SJCRH30 (cell line): ENCODE data around the gene KCNIP4. TPM values are rescaled to one million over a fixed set of nuclear protein-coding genes. Genes with fewer than 3 reads are reported as not detected.
A peak's percentile ranks its signal among the peaks of the same experiment; 100 is the strongest.

ENCODE experiments used
- DNase-seq, 2 experiments: peaks; one replicate each; pipeline ENCODE4 v3.0.0-alpha.2; 2015 to 2020
- H3K27ac ChIP-seq: fragments of 250-450 bp; sonication (Bioruptor Pico); 2 replicates; pipeline ENCODE4 v1.5.1; 2020; ENCODE audit warnings: mild to moderate bottlenecking, moderate library complexity
- H3K27me3 ChIP-seq: fragments of 250-450 bp; sonication (Bioruptor Pico); 2 replicates; pipeline ENCODE4 v1.5.1; 2020; ENCODE audit warnings: mild to moderate bottlenecking, moderate library complexity
- H3K36me3 ChIP-seq: fragments of 250-450 bp; sonication (Bioruptor Pico); 2 replicates; pipeline ENCODE4 v1.5.1; 2020; ENCODE audit warnings: mild to moderate bottlenecking, moderate library complexity
- H3K4me1 ChIP-seq: fragments of 250-450 bp; sonication (Bioruptor Pico); 2 replicates; pipeline ENCODE4 v1.5.1; 2020; ENCODE audit warnings: mild to moderate bottlenecking, moderate library complexity
- H3K4me3 ChIP-seq: fragments of 250-450 bp; sonication (Bioruptor Pico); 2 replicates; pipeline ENCODE4 v1.5.1; 2020; ENCODE audit warnings: mild to moderate bottlenecking, moderate library complexity
- H3K9me3 ChIP-seq: fragments of 250-450 bp; sonication (Bioruptor Pico); replicated peaks from 2 replicates; pipeline ENCODE4 v1.5.1; 2020; ENCODE audit warnings: mild to moderate bottlenecking, moderate library complexity
- total RNA-seq: library from RNA; depleted of rRNA; stranded (reverse); fragments of >200 nt; shearing (Covaris generic); gene quantifications from 2 replicates; pipeline ENCODE4 v1.2.3, GENCODE V29; 2014

The KCNIP4 gene
- total RNA-seq, 1 experiment from 2014 or later, result 0.67 TPM

DNA sequence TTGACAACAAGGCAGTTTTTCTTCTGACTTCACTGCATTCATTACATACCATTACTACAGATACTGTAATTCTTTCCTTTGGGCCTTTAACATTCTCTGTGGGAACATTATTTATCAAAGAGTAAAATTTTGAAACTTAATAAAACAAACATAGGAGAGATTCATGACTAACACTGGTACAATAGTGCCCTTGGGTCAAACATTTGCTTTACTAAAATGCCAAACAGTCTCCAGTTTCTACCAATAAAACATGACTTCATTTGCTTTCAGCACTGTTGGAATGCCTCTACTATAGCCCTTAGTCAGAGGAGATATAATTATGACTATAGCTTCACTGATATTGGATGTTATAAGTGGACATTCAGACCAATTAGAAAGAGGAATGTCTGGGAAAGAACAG, 766.9 kb downstream of the KCNIP4 start:
- Histone ChIP-seq H3K9me3 (no peaks in the 10 kb centered on the region), H3K27ac (no peak overlapping the region), H3K4me3 (no peak overlapping the region), H3K36me3 (no peaks in the 10 kb centered on the region), H3K4me1 (no peaks in the 10 kb centered on the region), H3K27me3 (no peaks in the 10 kb centered on the region)
- DNase-seq, result no peak

- no peaks in the 10 kb centered on the region for H3K27me3 ChIP-seq
- H3K36me3 ChIP-seq, result no peaks in the 10 kb centered on the region
- H3K27ac ChIP-seq, result no peak overlapping the region
- no peak for DNase-seq
- no peak overlapping the region for H3K4me3 ChIP-seq
- no peaks in the 10 kb centered on the region for H3K9me3 ChIP-seq
- H3K4me1 ChIP-seq, result no peaks in the 10 kb centered on the region
Observed at GRCh38 chr4:21177871-21178270, 770.7 kb downstream of the KCNIP4 start.

GRCh38 chr4:21177092-21177491, 771.5 kb downstream of the KCNIP4 start:
- H3K36me3 ChIP-seq, result no peaks in the 10 kb centered on the region
- DNase-seq, result no peak
- no peak overlapping the region for H3K27ac ChIP-seq
- H3K9me3 ChIP-seq, result no peaks in the 10 kb centered on the region
- no peaks in the 10 kb centered on the region for H3K4me1 ChIP-seq
- no peak overlapping the region for H3K4me3 ChIP-seq
- no peaks in the 10 kb centered on the region for H3K27me3 ChIP-seq

GRCh38 chr4:21167711-21168110, 780.9 kb downstream of the KCNIP4 start:
- Histone ChIP-seq H3K27ac (no peak overlapping the region), H3K36me3 (no peaks in the 10 kb centered on the region), H3K4me1 (no peaks in the 10 kb centered on the region), H3K27me3 (no peaks in the 10 kb centered on the region), H3K9me3 (no peaks in the 10 kb centered on the region), H3K4me3 (no peak overlapping the region)
- no peak for DNase-seq

GRCh38 chr4:21155367-21155766, 793.2 kb downstream of the KCNIP4 start:
- H3K4me1 ChIP-seq, result no peaks in the 10 kb centered on the region
- no peaks in the 10 kb centered on the region for H3K27me3 ChIP-seq
- no peak for DNase-seq
- H3K27ac ChIP-seq, result no peak overlapping the region
- no peak overlapping the region for H3K4me3 ChIP-seq
- H3K9me3 ChIP-seq, result no peaks in the 10 kb centered on the region
- H3K36me3 ChIP-seq, result no peaks in the 10 kb centered on the region

DNA sequence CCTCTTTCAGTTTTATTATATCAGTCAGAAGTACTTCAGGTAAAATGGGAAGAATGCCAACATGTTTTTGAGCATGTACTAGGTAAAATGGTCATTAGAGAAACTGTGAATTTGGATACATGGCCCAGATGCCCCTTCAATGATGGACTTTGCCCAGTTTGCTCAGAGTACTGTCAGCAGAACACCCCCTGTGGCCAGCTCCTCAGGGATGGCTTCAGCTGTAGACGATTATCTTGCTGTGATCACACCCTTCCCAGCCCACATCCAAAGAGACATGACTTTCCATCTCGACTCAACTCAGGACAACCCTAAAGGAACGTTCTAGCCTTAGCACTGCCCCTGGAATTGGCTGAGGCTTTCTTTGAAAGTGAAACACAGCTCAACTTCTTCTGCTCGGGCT, 809.2 kb downstream of the KCNIP4 start:
- no peak for DNase-seq
- Histone ChIP-seq H3K4me3 (no peak overlapping the region), H3K27ac (no peak overlapping the region), H3K27me3 (no peaks in the 10 kb centered on the region), H3K9me3 (no peaks in the 10 kb centered on the region), H3K4me1 (no peaks in the 10 kb centered on the region), H3K36me3 (no peaks in the 10 kb centered on the region)

DNA sequence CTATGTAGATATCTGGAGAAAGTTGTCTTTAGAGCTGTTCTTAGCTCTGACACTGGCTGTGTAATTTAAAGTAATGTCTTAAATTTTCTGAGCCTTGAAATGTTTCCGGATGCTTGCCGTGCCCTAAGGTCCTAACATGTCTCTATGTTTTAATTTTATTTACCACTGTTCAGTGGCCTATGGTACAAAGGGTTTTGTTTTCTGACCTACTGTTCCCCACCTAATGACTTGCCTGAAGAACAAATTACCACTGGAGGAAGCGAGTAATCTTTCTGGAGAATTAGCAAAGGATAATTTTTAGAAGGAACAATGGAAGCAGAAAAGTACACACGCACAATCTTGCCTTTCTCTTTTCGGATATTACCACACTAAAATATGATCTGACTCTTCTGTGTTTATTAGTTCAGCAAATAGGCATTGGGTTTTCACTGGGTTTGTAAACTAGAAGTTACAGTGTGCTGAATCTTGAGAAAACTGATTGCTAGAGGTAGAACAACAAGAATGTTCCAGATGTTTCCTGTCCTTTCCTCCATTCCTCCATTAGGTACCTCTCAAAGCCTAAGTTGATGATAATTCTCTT, 812.4 kb downstream of the KCNIP4 start:
- Histone ChIP-seq H3K27ac (no peak overlapping the region), H3K4me3 (no peak overlapping the region), H3K4me1 (no peaks in the 10 kb centered on the region), H3K27me3 (no peaks in the 10 kb centered on the region), H3K36me3 (no peaks in the 10 kb centered on the region), H3K9me3 (no peaks in the 10 kb centered on the region)
- DNase-seq, result no peak

DNA sequence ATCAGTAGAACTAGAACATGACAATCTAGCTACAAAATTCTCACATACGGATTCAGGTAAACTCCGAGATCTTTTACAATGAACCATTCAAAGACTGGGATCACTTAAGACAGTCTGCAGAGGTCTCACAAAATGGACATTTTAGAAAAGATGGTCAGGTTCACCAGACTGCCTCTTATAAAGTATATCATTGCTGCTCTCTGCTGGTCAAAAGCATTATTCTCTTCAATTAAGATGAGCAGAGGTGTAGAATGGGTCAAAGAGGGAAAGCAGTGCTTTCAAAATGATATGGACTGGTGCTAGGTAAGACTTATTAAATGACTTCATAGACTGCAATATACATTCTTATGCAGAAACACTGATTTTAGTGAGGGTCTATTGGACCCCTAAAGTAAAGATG, 813.6 kb downstream of the KCNIP4 start:
- H3K9me3 ChIP-seq, result no peaks in the 10 kb centered on the region
- H3K4me3 ChIP-seq, result no peak overlapping the region
- H3K27ac ChIP-seq, result no peak overlapping the region
- peak in 1 of 2 experiments; percentile 55 for DNase-seq
- H3K4me1 ChIP-seq, result no peaks in the 10 kb centered on the region
- H3K36me3 ChIP-seq, result no peaks in the 10 kb centered on the region
- no peaks in the 10 kb centered on the region for H3K27me3 ChIP-seq

DNA sequence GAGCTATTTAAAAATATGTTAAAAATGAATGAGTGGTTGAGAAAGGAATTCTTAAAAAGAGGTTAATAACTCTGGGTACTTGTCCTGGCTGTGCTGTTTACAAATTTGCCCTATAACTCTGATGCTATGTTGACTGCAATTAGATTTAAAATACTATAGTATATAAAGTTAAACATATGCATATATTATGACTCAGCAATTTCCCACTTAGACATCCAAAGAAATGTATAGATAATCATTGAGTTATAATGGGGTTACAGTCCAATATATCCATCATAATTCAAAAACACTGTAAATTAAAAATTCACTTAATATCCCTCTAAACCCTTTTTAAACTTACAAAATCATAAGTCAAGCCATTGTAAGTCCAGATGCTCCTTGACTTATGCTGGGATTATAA, 818.0 kb downstream of the KCNIP4 start:
- no peak for DNase-seq
- H3K4me3 ChIP-seq, result no peak overlapping the region
- H3K4me1 ChIP-seq, result no peaks in the 10 kb centered on the region
- no peak overlapping the region for H3K27ac ChIP-seq
- no peaks in the 10 kb centered on the region for H3K9me3 ChIP-seq
- H3K27me3 ChIP-seq, result no peaks in the 10 kb centered on the region
- no peaks in the 10 kb centered on the region for H3K36me3 ChIP-seq

GRCh38 chr4:21126014-21126512, 822.5 kb downstream of the KCNIP4 start:
- Histone ChIP-seq H3K27me3 (no peaks in the 10 kb centered on the region), H3K36me3 (no peaks in the 10 kb centered on the region), H3K27ac (no peak overlapping the region), H3K9me3 (no peaks in the 10 kb centered on the region), H3K4me3 (no peak overlapping the region), H3K4me1 (no peaks in the 10 kb centered on the region)
- DNase-seq, result no peak

- Histone ChIP-seq H3K4me1 (no peaks in the 10 kb centered on the region), H3K27ac (no peak overlapping the region), H3K36me3 (no peaks in the 10 kb centered on the region), H3K27me3 (no peaks in the 10 kb centered on the region), H3K9me3 (no peaks in the 10 kb centered on the region), H3K4me3 (no peak overlapping the region)
- DNase-seq, result no peak
Observed at GRCh38 chr4:21118301-21118700, 830.3 kb downstream of the KCNIP4 start.

DNA sequence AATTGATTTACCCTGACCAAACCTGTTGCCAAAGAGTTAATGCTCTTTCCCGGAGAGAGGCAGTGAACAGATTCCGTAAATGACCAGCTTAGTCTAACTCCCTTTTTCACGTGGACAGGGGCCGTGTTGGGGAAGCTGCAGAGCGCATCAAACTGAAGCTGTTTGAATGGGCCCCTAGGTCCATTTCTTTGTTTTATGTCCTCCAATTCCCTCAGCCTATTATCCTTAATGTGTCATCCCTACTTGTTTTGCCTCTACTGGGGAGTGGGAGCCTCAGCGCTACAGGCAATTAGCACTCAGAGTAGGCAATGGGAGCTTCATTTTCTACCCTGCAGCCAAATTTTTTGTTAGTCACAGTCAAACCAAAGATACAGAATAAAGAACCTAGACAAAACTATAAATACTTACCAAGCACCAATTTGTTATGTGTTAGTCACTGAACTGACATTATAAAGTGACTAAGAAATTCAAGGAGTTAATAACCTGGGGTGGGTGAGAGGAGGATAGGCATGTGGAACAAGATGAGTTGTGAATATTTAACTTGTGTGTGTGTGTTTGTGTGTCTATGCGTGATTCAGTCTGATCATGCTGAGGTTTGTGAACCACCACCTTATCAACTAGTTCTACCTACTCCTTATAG, 830.9 kb downstream of the KCNIP4 start:
- no peaks in the 10 kb centered on the region for H3K4me1 ChIP-seq
- no peak overlapping the region for H3K27ac ChIP-seq
- no peak for DNase-seq
- no peaks in the 10 kb centered on the region for H3K36me3 ChIP-seq
- H3K27me3 ChIP-seq, result no peaks in the 10 kb centered on the region
- no peaks in the 10 kb centered on the region for H3K9me3 ChIP-seq
- no peak overlapping the region for H3K4me3 ChIP-seq

GRCh38 chr4:21113496-21114223, 834.9 kb downstream of the KCNIP4 start:
- Histone ChIP-seq H3K36me3 (no peaks in the 10 kb centered on the region), H3K27ac (no peak overlapping the region), H3K9me3 (no peaks in the 10 kb centered on the region), H3K4me3 (no peak overlapping the region), H3K27me3 (no peaks in the 10 kb centered on the region), H3K4me1 (no peaks in the 10 kb centered on the region)
- DNase-seq, result no peak

GRCh38 chr4:21102667-21103066, 845.9 kb downstream of the KCNIP4 start:
- no peaks in the 10 kb centered on the region for H3K9me3 ChIP-seq
- no peaks in the 10 kb centered on the region for H3K27me3 ChIP-seq
- no peak overlapping the region for H3K27ac ChIP-seq
- peak in 1 of 2 experiments; percentile 12 for DNase-seq
- H3K4me1 ChIP-seq, result no peaks in the 10 kb centered on the region
- no peak overlapping the region for H3K4me3 ChIP-seq
- H3K36me3 ChIP-seq, result no peaks in the 10 kb centered on the region

DNA sequence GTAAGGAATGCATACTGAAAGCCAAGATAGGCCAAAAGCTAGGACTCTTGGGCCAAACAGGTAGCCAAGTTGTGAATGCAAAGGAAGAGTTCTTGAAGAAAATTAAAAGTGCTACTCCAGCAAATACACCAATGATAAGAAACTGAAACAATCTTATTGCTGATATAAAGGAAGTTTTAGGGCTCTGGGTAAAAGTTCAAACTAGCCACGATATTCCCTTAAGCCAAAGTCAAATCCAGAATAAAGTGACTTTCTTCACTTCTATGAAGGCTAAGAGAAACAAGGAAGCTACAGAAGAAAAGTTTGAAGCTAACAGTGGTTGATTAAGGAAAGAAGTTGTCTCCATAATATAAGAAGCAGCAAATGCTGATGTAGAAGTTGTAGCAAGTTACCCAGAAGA, 850.7 kb downstream of the KCNIP4 start:
- Histone ChIP-seq H3K9me3 (no peaks in the 10 kb centered on the region), H3K27me3 (no peaks in the 10 kb centered on the region), H3K4me1 (no peaks in the 10 kb centered on the region; the same call in 1 of the 2 replicates), H3K36me3 (no peaks in the 10 kb centered on the region), H3K4me3 (no peak overlapping the region), H3K27ac (no peak overlapping the region)
- no peak for DNase-seq
